GM12891 (cell line): ENCODE results near the gene TNS3.

ENCODE experiments used
- POLR2A ChIP-seq: IDR thresholded peaks from 2 replicates; pipeline ENCODE4 v1.6.1; 2011; ENCODE audit warnings: low read depth, low read length, control low read depth
- POLR2AphosphoS5 ChIP-seq: IDR thresholded peaks from 2 replicates; pipeline ENCODE4 v1.6.1; 2011; ENCODE audit warnings: low read depth, low read length, control low read depth
- TAF1 ChIP-seq: IDR thresholded peaks from 2 replicates; pipeline ENCODE4 v1.6.1; 2011; ENCODE audit warnings: low read depth, low read length, control low read depth

- TF ChIP-seq TAF1 (no peak), POLR2AphosphoS5 (no peak), POLR2A (no peak)
Observed at GRCh38 chr7:47525066-47525623, 56.8 kb downstream of the TNS3 start.
